Neural cell (in vitro differentiated cells): ENCODE measurements around the gene GTF2H3.
"Not testable (repeated sequence)": the region's sequence is repeated elsewhere in the genome, so short reads cannot be mapped to it uniquely, and the experiment has no call there.

Experiments
- EP300 ChIP-seq: fragments of 450-650 bp; conservative IDR thresholded peaks from 2 replicates; pipeline ENCODE4 v1.6.1; 2014; ENCODE audit warnings: antibody characterized with exemption, mild to moderate bottlenecking, moderate library complexity; ENCODE audit not compliant: poor library complexity, severe bottlenecking
- EZH2 ChIP-seq: fragments of 200-600, 300-800 bp; shearing (Covaris generic), sonication (generic); IDR thresholded peaks from 2 replicates; pipeline ENCODE4 v1.6.1; 2014; ENCODE audit warnings: antibody characterized with exemption, low read length, borderline replicate concordance, mild to moderate bottlenecking; ENCODE audit not compliant: insufficient read depth, poor library complexity, severe bottlenecking
- MXI1 ChIP-seq: fragments of 450-650 bp; conservative IDR thresholded peaks from 2 replicates; pipeline ENCODE4 v1.6.1; 2014; ENCODE audit warnings: antibody characterized with exemption, mild to moderate bottlenecking; ENCODE audit not compliant: poor library complexity, severe bottlenecking
- POLR2AphosphoS5 ChIP-seq: IDR thresholded peaks from 2 replicates; pipeline ENCODE4 v1.6.1; 2012
- RAD21 ChIP-seq: fragments of 450-650 bp; conservative IDR thresholded peaks from 2 replicates; pipeline ENCODE4 v1.6.1; 2014; ENCODE audit warnings: antibody characterized with exemption, mild to moderate bottlenecking, moderate library complexity
- SMC3 ChIP-seq: fragments of 450-650 bp; conservative IDR thresholded peaks from 2 replicates; pipeline ENCODE4 v1.6.1; 2014; ENCODE audit warnings: antibody characterized with exemption, mild to moderate bottlenecking, moderate library complexity; ENCODE audit not compliant: poor library complexity
- TAF1 ChIP-seq: IDR thresholded peaks from 2 replicates; pipeline ENCODE4 v1.6.1; 2012; ENCODE audit warnings: low read depth
- TF ChIP-seq, protein P1 (sequence below): fragments of 450-650 bp; IDR thresholded peaks from 2 replicates; pipeline ENCODE4 v1.5.1; 2014; ENCODE audit warnings: antibody characterized with exemption, mild to moderate bottlenecking, moderate library complexity; ENCODE audit not compliant: poor library complexity, severe bottlenecking
- TF ChIP-seq, protein P2 (sequence below): IDR thresholded peaks from 2 replicates; pipeline ENCODE4 v1.6.1; 2012; ENCODE audit warnings: borderline replicate concordance

DNA sequence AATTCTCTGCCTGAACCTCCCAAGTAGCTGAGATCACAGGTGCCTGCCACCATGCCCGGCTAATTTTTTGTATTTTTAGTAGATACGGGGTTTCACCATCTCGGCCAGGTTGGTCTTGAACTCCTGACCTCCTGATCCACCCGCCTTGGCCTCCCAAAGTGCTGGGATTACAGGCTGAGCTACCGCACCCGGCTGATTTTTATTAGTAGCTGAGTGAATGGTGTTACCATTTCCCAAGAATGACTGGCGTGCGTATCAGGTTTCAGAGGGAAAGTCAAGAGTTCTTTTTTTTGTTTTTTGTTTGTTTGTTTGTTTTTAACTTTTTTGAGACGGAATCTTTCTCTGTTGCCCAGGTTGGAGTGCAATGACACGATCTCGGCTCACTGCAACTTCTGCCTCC, 30.1 kb upstream of the GTF2H3 start:
- TF ChIP-seq, protein P1, sequence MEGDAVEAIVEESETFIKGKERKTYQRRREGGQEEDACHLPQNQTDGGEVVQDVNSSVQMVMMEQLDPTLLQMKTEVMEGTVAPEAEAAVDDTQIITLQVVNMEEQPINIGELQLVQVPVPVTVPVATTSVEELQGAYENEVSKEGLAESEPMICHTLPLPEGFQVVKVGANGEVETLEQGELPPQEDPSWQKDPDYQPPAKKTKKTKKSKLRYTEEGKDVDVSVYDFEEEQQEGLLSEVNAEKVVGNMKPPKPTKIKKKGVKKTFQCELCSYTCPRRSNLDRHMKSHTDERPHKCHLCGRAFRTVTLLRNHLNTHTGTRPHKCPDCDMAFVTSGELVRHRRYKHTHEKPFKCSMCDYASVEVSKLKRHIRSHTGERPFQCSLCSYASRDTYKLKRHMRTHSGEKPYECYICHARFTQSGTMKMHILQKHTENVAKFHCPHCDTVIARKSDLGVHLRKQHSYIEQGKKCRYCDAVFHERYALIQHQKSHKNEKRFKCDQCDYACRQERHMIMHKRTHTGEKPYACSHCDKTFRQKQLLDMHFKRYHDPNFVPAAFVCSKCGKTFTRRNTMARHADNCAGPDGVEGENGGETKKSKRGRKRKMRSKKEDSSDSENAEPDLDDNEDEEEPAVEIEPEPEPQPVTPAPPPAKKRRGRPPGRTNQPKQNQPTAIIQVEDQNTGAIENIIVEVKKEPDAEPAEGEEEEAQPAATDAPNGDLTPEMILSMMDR, result not testable (repeated sequence)
- TF ChIP-seq POLR2AphosphoS5, EP300, RAD21, EZH2, MXI1, TAF1, SMC3: not testable (repeated sequence)
- TF ChIP-seq, protein P2, sequence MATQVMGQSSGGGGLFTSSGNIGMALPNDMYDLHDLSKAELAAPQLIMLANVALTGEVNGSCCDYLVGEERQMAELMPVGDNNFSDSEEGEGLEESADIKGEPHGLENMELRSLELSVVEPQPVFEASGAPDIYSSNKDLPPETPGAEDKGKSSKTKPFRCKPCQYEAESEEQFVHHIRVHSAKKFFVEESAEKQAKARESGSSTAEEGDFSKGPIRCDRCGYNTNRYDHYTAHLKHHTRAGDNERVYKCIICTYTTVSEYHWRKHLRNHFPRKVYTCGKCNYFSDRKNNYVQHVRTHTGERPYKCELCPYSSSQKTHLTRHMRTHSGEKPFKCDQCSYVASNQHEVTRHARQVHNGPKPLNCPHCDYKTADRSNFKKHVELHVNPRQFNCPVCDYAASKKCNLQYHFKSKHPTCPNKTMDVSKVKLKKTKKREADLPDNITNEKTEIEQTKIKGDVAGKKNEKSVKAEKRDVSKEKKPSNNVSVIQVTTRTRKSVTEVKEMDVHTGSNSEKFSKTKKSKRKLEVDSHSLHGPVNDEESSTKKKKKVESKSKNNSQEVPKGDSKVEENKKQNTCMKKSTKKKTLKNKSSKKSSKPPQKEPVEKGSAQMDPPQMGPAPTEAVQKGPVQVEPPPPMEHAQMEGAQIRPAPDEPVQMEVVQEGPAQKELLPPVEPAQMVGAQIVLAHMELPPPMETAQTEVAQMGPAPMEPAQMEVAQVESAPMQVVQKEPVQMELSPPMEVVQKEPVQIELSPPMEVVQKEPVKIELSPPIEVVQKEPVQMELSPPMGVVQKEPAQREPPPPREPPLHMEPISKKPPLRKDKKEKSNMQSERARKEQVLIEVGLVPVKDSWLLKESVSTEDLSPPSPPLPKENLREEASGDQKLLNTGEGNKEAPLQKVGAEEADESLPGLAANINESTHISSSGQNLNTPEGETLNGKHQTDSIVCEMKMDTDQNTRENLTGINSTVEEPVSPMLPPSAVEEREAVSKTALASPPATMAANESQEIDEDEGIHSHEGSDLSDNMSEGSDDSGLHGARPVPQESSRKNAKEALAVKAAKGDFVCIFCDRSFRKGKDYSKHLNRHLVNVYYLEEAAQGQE, result not testable (repeated sequence)
